GM12864 (cell line): ENCODE data around the gene RHEX.

Experiments used
- DNase-seq: peaks from one replicate; pipeline ENCODE4 v3.0.0-alpha.2; 2011; ENCODE audit warnings: low read depth
- H3K4me3 ChIP-seq: 2 replicates; pipeline ENCODE4 v1.5.1; 2011; ENCODE audit warnings: mild to moderate bottlenecking, low read depth, low read length, control low read depth
- CTCF ChIP-seq: IDR thresholded peaks from 2 replicates; pipeline ENCODE4 v1.5.1; 2011; ENCODE audit warnings: low read depth, mild to moderate bottlenecking, moderate library complexity, low read length, control low read depth, inconsistent platforms; ENCODE audit errors: missing control alignments

The RHEX gene

DNA sequence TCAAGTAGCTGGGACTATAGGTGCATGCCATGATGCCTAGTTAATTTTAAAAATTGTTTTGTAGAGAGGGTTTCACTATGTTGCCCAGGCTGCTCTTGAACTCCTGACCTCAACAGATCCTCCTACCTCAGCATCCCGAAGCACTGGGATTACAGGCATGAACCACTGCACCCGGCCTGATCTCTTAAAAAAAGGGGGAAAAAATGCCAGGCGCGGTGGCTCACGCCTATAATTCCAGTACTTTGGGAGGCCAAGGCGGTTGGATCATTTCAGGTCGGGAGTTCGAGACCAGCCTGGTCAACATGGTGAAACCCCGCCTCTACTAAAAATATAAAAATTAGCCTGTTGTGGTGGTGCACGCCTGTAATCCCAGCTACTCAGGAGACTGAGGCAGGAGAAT, 51.0 kb downstream of the RHEX start:
- TF ChIP-seq CTCF: no peak
- DNase-seq: no peak
- H3K4me3 ChIP-seq: no peak overlapping the region

DNA sequence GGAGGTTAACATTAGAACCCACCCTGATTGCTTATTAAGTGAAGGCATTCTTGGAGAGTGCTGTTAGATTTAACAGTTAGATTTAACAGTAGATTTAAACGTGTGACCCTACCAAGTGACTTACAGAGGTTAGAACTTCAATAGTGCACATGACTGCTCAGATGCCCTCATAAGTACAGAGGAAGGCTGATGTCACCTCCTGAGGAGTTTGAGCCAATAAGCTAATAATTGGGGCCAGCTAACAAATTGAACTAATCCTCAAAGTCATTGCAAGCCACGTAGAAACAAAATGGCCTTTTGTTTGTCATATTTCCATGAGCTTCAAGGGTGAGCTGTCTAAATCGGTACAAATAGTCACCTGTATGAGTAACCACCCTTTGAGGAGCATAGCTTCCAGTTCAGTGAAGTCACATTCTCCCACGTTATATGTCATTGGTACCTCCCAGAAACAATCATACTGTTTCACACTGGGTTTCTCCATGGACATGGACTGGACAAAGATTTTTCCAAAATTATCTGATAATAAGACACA, 52.6 kb downstream of the RHEX start:
- H3K4me3 ChIP-seq: no peak overlapping the region
- DNase-seq: no peak
- no peak for TF ChIP-seq CTCF

DNA sequence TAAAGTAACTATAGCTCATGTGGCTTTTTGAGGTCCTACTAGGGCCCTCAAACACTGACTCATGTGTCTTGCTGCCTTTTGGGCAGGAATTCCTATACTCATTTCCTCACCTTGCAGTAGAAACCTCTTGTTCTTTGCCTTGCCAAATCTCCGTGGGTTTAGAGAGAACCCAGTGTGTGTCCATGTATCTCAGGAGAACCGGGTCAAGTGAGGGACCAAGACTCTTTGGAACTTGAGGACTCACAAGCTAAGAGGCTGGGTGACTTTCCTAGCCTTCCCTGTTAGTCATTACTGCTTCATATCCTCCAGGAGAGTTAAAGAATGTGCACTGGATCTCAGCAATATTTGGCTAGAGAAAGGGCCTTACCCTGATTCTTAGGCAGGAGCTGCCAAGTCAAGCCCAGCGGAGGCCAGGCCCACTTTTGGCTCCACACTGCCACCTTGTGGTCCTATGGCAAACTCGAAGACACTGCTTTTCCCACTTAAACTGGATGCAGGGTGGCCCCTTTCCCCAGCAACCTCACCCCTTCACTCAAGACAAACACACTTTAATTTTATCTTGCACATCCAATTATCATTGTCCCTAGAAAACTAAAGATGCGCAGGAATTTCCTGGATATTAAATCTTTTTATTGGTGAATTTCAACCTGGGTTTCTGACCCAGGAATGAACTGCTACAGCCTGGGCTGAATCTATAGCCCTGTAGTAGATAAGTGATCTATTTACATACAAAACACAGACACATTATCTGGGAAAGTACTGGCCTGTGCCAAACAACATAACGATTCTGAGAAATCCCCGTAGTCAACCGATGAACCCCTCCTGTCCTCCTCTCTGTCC, 53.6 kb downstream of the RHEX start:
- DNase-seq: peak; percentile 55
- peak; percentile 89 for TF ChIP-seq CTCF
- H3K4me3 ChIP-seq: no peak overlapping the region

DNA sequence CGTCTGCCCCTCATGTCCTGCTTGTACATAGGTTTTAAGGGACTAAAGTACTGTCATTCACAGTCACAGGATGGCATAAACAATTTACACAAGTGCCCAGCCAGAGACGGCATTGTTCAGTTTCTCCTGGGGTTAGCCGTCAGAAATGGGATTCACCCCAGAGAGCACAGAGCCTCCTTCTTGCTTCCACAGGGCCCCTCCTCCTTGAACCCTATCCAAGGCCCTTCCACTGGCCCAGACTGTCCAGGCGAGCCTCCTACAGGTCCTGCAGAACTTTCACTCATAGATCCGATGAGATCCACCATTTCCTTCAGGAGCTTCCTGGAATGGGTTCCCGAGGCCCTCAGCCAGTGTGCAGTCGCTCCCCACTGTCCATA, 54.2 kb downstream of the RHEX start:
- no peak overlapping the region for H3K4me3 ChIP-seq
- TF ChIP-seq CTCF: peak; percentile 1
- no peak for DNase-seq

DNA sequence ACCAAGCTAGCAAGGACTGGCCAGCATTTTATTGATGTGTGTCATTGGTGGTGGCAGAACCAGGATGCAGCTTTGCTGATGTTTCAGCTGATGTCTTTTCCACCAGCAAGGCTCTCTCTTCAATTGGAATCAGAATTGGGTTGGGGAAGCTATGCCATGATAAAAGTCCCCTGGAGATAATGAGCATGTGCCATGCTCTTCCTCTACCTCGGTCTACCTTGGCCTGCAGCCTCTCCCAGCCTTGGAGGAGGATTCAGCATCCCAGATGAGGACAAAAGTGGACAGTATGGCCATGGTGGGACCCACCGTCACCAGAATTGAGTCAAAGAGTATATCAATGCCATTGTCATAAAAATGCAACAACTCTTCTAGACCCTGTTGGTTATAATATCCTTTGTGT, 55.7 kb downstream of the RHEX start:
- no peak for TF ChIP-seq CTCF
- H3K4me3 ChIP-seq: no peak overlapping the region
- DNase-seq: no peak

- no peak for DNase-seq
- no peak for TF ChIP-seq CTCF
- no peak overlapping the region for H3K4me3 ChIP-seq
These were observed 56.7 kb downstream of the RHEX start for GRCh38 chr1:206109718-206110117.

- no peak for DNase-seq
- no peak overlapping the region for H3K4me3 ChIP-seq
- TF ChIP-seq CTCF: no peak
These were observed 57.2 kb downstream of the RHEX start for GRCh38 chr1:206110161-206110560.
